ENCODE data around the gene ORM2.

DNA sequence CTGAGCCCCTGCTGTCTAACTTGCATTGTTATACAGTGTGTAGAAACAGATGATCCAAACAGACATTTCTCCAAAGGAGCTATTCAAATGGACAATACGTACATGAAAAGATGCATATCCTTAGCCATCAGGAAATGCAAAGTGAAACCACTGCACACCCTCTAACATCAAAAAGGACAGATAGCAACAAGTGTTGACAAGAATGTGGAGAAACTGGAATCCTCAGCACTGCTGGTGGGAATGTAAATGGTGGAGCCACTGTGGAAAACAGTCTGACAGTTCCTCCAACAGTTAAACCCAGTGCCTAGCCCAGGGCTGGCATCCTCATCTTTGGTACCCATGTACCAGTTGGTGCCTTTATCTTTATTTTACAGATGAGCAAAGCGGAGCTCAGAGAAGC is 8.5 kb downstream of the ORM2 start:
- no peak for TF ChIP-seq POLR2AphosphoS5 (IDR thresholded peaks at IDR 0.05; ENCODE audit: low read depth, low read length)
- no peak for TF ChIP-seq POLR2A (IDR thresholded peaks at IDR 0.05; ENCODE audit: low read depth, low read length)
